Fibroblast of skin of right biceps (primary cell): ENCODE measurements around the gene RING1.
A peak's percentile ranks its signal among the peaks of the same experiment; 100 is the strongest.

Experiments
- DNase-seq: peaks from one replicate; pipeline ENCODE4 v3.0.0-alpha.2; 2013

The RING1 gene

DNA sequence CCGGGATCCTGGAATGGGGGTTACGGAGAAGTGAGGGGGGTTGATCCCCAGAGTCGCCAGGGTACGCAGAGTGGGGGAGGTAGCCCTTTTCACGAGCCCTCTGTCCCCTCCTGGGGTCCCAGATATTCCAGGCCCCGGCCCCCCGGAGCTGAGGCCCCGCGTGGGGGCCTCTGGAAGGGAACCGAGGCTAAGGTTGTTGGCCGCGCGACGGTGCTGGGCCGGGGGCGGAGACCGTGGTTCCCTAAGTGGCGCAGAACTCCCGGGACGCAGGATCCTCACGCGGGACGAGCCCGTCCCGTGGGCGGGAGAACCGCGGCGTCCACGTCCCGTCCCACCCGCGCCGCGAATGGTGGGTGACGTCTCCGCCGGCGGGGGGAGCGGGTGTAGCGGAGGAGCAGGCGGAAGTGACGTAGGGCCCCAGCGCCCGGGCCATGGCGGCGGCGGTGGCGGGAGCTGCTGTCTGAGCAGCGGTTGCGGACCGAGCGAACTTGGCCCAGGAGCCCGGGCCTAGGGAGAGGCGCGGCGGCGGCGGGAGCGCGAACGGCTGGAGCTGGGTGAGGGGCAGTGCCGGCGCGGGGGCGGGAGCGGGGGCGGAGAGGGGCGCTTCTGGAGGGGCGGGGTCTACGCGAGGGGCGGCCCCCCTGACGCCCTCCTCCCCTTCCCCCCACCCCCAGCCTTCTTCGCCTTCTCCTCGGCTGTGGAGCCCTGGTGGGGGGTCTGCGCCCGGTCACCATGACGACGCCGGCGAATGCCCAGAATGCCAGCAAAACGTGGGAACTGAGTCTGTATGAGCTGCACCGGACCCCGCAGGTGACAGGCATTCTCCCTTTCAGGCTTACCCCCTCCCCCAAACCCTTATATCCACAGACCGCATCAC, at the start of gene RING1:
RING1 (plus strand) TSS at position 410 of the 877 bp plus-strand sequence; CDS start at position 733, 323 bp downstream.
- peak; percentile 79 for DNase-seq

GRCh38 chr6:33160096-33160495, 48.2 kb upstream of the RING1 start:
- DNase-seq, result no peak

- peak; percentile 83 for DNase-seq
These were observed 47.5 kb upstream of the RING1 start for GRCh38 chr6:33160728-33161344.

- DNase-seq, result peak; percentile 63
These were observed 46.7 kb upstream of the RING1 start for GRCh38 chr6:33161354-33162331.

DNA sequence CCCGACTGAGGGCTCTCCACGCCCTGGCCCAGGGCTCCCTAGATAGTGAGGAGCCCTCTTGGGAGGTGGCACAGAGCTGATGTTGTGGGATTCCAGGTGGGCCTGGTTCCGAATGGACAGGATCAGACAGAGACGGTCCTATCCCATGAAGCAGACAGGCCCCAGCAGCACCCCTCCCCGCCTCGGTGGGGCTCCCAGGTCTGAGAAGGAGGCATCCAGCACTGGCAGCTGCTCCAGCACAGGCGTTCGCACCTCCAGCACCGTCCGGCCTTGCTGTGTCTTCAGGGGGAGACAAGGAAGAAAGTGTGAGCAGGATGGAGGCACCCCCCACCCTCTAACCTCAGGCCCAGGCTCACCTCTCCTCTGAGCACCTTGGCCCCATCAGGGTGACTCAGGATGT, 44.8 kb upstream of the RING1 start:
- no peak for DNase-seq

- DNase-seq, result no peak
These were observed 44.1 kb upstream of the RING1 start for GRCh38 chr6:33164176-33164575.

DNA sequence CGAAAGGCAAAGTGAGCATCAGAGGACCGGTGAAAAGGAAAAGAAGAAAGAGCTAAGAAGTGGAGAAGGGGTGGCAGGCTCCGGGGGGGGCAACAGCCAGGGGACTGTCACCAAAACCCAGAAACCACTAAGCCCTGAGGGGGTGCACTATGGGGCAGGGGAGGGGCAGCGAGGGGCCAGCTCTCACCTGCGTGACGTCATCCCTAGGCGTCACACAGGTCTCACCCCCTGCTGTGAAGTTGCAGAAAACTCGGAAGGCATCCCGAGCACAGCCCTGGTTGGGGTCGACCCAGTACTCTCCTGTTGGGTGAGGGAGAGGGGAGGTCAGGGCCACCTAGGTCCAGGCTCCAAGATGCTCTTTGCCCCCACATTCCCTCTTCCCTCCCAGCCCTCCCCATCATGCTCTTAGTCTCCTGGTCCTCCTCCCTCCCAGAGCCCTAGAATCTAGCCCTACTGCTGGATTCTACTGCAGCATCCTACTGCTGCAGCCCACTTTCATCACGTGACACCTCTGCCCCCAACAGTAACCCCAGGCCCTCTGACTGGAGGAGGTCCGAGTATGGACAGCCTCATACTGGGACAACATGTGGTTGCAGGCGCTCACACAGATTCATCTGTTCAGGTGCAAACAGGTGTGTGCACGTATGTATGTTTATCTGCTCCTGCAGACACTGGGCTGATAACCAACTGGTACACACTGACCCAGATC, 43.5 kb upstream of the RING1 start:
- no peak for DNase-seq

GRCh38 chr6:33165581-33166258, 42.6 kb upstream of the RING1 start:
- no peak for DNase-seq

DNA sequence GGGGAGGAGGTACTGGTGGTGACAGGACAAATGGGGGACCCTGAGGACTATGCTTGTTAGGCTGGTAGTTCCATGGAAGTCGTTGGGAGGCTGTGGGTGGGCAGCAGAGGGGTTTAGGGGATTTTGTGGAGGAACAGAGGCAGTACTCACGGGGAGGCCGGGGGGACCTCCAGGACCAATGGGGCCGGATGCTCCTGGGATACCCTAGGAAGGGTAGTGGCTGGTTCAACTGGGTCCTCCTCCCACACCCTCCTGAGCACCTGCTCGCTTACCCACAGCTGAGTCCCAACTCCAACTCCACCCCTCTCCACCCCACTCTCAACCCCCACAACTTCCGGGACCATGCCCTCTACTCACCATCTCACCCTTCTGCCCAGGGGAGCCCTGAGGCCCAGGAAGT, 41.9 kb upstream of the RING1 start:
- DNase-seq, result no peak

DNA sequence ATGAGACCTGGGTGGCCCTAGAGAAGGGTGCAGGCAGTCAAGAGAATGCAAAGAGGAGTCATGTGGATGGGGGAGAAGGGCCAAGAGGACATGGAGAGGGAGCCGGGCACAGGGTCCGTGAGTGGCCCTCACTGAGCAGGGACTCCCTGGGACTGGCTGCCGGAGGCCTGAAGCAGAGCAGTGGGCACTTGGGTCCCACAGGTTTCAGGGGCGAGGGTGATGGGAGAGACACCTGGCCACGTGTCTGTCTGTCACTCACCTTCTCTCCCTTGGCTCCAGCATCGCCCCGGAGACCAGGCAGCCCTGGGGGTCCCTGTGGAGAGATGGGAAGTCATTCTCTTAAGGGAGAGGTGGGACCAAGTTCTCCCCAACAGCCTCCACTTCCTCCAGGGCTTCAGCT, 41.5 kb upstream of the RING1 start:
- DNase-seq, result no peak

- DNase-seq, result no peak
These were observed 40.7 kb upstream of the RING1 start for GRCh38 chr6:33167374-33168283.

- no peak for DNase-seq
These were observed 40.1 kb upstream of the RING1 start for GRCh38 chr6:33168284-33168601.

DNA sequence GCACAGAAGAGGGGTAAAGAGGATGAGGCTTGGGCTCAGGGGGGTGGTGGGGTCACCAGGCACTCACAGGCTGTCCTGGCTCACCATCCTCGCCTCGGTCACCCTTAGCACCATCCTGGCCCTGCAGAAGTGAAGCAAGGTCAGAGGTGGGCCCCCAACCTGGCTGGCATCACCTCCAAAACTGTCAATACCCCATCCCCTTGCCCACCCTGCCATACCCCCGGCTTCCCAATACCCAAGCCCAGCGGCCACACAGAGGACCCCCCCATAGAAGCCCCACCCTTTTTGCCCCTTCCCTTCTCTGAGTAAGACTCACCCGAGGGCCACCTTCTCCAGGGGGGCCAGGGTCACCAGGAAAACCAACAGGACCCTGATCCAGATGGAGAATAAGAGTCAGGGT, 39.7 kb upstream of the RING1 start:
- no peak for DNase-seq

DNA sequence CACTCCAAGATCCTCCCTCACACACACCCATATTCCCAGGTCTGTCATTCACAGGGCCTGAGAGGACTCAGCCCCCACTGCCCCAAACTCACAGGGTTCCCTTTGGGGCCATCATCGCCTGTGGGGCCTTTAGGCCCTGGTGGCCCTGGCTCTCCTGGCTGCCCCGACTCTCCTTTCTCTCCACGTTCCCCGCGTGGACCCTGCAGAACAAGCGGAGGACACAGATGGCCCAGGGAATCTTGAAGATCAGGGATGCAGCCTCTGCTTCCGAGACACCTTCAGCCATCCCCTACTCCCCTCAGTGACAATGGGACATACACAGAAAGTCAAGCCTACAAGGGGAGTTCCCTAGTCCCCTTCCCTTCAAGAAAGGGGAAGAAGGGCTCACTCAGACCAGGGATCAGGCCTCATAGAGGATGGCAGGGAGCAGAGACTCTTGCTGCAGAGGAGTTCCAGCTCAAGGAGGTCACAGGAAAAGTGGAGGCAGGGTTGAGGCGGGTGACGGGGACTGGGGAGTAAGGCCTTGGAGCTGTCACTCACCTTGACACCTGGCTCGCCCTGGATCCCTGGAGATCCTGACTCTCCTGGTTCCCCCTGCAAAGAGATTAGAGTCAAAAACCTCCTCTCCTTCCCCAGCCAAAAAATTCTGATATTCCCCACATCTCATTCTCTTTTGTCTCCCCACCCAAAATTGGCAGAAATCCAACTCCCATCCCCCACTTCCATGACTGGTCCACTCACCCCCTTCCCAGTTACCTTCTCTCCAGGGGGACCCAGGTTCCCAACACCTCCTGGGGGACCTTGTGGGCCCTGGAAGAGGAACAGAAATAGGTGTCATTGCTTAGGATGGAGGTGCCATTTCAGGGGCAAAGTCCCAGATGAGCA, 38.8 kb upstream of the RING1 start:
- no peak for DNase-seq

DNA sequence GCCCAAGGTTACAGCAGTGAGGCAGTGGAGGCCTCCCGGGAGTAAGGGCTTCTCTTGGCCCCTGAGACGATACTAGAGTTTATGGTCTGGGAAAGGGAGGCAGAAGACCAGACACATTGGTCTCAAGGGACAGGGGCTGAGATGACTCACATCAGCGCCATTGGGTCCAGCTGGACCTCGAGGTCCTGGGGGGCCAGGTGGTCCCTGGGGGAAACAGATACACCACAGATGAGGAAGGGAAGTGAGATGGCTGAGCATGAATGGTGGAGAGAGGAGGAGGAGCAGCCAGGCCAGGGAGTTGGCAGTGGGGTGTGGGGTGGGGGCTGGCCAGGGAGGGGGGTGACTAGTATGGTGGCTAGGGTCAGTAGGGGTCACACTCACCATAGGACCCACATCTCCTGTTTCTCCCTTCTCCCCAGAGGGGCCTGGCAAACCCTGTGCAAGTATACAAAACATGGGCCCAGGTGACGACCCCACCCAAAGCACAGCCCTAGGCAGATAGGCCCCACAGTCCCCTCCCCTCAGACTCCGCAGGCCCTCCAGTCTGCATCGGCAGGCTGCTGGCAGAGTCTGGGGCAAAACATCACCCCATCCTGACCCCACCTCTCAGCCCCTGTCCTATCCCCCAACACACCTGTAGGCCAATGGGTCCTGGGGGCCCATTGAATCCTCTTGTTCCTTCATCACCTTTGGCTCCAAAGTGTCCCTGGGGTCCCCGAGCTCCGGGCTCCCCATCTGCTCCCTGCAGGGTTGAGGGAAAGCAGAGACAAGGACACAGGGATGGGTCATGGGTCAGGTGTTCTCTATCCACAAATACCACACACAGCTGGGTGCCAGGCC, 37.9 kb upstream of the RING1 start:
- DNase-seq, result no peak

GRCh38 chr6:33171016-33171879, 37.1 kb upstream of the RING1 start:
- no peak for DNase-seq

GRCh38 chr6:33171880-33172687, 36.2 kb upstream of the RING1 start:
- DNase-seq, result no peak
